GM12891 (cell line): ENCODE results near the gene HMCN1.

Experiments
- PAX5 ChIP-seq: IDR thresholded peaks from 2 replicates; pipeline ENCODE4 v1.6.1; 2011; ENCODE audit warnings: low read length, moderate library complexity, mild to moderate bottlenecking; ENCODE audit not compliant: insufficient read depth, severe bottlenecking
- POLR2A ChIP-seq: IDR thresholded peaks from 2 replicates; pipeline ENCODE4 v1.6.1; 2011; ENCODE audit warnings: low read depth, low read length, control low read depth
- POLR2AphosphoS5 ChIP-seq: IDR thresholded peaks from 2 replicates; pipeline ENCODE4 v1.6.1; 2011; ENCODE audit warnings: low read depth, low read length, control low read depth
- SPI1 ChIP-seq: IDR thresholded peaks from 2 replicates; pipeline ENCODE4 v1.6.1; 2011; ENCODE audit warnings: low read depth, low read length, control low read depth
- TAF1 ChIP-seq: IDR thresholded peaks from 2 replicates; pipeline ENCODE4 v1.6.1; 2011; ENCODE audit warnings: low read depth, low read length, control low read depth

GRCh38 chr1:186220911-186221310 is 486.7 kb downstream of the HMCN1 start:
- TF ChIP-seq POLR2AphosphoS5: no peak
- TF ChIP-seq POLR2A: no peak
- no peak for TF ChIP-seq TAF1
- no peak for TF ChIP-seq SPI1
- no peak for TF ChIP-seq PAX5
